Cardiac fibroblast (primary cell): Measurements from ENCODE around the gene CDH22.

Experiments used
- DNase-seq, 2 donors: peaks; one replicate each; pipeline versions ENCODE4 v3.0.0 to v3.0.0-alpha.2; 2010; ENCODE audit warnings: low read depth in 2 of 2
- H3K4me3 ChIP-seq, 2 donors: replicated peaks in 1 of 2; 1 replicate in 1 of 2; 2 replicates in 1 of 2; pipeline ENCODE4 v1.5.1; 2011; ENCODE audit warnings: low read depth in 2 of 2, low read length in 2 of 2, mild to moderate bottlenecking in 2 of 2, moderate library complexity in 1 of 2
- TF ChIP-seq, protein P1 (sequence below): IDR thresholded peaks from one replicate; pipeline ENCODE4 v1.5.1; 2011; ENCODE audit warnings: low read depth, mild to moderate bottlenecking, low read length, inconsistent platforms

The CDH22 gene

DNA sequence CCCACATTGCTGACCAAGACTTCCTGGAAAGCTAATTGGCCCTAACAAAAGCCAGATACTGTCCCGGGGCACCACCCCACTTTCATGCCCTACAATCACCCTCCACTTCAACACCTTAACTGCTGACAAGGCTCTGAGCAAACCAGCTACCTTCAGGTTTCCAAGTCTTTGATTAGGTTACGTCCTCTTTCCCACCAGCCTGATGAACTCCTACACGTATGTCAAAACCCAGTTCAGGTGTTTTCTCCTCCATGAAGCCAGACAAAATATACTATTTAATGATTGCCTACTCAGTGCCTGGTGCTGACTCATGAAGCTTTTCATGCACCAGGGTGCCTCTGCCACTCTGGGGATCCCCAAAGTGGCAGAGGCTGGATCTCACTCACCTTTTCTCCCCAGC, 58.6 kb downstream of the CDH22 start:
- TF ChIP-seq, protein P1, sequence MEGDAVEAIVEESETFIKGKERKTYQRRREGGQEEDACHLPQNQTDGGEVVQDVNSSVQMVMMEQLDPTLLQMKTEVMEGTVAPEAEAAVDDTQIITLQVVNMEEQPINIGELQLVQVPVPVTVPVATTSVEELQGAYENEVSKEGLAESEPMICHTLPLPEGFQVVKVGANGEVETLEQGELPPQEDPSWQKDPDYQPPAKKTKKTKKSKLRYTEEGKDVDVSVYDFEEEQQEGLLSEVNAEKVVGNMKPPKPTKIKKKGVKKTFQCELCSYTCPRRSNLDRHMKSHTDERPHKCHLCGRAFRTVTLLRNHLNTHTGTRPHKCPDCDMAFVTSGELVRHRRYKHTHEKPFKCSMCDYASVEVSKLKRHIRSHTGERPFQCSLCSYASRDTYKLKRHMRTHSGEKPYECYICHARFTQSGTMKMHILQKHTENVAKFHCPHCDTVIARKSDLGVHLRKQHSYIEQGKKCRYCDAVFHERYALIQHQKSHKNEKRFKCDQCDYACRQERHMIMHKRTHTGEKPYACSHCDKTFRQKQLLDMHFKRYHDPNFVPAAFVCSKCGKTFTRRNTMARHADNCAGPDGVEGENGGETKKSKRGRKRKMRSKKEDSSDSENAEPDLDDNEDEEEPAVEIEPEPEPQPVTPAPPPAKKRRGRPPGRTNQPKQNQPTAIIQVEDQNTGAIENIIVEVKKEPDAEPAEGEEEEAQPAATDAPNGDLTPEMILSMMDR: no peak
- H3K4me3 ChIP-seq: no peak overlapping the region
- no peak for DNase-seq

DNA sequence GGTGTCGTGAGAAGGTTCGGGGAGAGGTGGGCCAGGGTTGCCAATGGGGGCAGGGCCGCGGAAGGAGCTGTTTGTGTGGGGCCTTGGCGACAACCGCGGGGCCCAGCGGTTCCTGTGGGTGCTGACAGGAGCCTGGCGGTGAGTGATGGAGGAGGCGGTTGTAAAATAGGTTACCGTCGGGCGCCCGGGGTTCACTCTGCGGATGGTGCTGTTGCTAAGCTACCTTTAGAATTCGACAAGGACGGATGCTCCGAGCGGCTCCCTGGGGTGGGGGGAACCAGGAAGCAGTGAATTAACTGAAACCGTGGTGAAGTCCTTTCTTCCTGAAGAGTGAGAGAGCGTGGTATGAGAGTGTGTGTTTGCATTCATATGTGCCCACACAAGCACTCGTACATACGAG, 61.7 kb downstream of the CDH22 start:
- DNase-seq: no peak
- TF ChIP-seq, protein P1: no peak

DNA sequence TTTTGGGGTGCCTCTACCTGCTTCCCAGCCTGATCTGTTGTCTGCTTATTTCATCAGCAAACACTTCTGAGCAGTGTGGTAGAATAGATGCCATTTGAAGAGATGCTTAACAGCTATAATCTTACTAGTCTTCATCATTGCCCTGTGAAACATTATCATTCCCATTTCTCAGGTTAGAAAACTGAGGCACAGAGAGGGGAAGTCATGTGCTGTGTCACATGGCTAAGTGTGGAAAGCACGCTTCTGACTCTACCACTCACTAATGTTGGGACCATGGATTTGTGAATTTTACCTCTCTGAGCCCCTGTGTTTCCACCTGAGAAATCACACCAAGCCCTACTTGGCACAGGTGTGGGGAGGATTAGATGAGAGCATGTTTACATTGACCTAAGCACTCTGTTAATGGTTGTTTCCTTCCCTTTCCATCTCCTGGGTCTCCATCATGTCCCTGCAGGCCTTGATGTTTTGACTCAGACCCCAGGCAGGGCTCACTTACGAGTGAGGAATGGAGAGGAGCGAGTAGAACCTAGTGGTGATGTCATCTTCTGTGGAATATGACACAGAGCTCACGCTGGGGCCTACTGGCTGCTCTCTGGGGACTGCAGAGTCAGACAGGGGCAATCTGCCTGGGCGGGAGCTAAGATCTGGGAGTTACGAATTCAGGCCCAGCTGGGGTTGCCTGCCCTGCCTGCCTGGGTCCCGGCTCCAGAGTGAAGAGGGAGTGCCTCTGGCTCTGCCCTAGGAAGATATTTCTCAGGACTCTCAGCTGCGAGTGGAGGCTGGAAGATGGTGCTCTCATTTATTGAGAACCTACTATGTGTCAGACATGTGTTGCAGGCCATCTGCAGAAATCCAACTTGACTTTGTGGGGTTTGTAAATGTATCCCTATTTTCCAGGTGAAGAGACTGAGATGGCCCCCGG, 64.3 kb downstream of the CDH22 start:
- TF ChIP-seq, protein P1: no peak
- peak in 1 of 2 donors; percentile 57 for DNase-seq

More for the DNA sequence above, 61.7 kb downstream of the CDH22 start:
- no peak overlapping the region for H3K4me3 ChIP-seq

DNA sequence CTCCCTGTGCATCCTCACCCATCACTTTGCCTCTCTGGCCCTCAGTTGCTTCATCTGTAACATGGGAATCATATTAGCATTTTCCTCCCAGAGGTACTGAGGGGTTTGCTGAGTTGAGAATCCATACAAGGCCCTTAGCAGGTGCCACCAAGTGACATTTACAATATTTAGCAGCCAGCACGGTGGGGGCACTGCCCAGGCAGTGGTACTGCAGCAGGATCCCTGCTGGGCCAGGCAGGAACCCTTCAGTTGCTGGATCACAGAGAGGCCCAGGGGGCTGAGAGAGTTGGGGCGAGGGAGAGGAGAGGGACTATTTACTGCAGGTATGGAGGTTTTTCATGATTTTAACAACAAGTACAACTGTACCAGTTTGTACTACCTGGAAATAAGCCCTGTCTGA, 65.9 kb downstream of the CDH22 start:
- no peak for DNase-seq
- H3K4me3 ChIP-seq: no peak overlapping the region
- TF ChIP-seq, protein P1: no peak

More for the DNA sequence above, 64.3 kb downstream of the CDH22 start:
- no peak overlapping the region for H3K4me3 ChIP-seq

DNA sequence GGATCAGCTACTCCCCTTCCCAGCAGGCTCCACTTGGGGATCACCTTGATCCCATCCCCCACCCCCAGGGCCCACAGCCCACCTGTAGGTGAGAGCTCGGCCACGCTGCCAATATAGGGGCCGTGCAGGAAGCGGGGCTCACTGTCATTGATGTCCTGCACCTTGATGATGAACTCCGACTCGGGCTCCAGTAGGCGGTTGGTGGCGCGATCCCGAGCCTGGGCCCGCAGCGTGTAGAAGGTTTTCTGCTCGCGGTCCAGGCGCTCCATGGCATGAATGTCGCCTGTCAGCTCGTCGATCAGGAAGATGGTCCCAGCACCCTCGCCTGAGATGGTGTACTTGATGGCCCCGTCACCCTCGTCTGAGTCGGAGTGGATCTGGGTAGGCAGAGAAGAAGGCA, 67.4 kb downstream of the CDH22 start:
- no peak overlapping the region for H3K4me3 ChIP-seq
- TF ChIP-seq, protein P1: no peak
- DNase-seq: no peak

DNA sequence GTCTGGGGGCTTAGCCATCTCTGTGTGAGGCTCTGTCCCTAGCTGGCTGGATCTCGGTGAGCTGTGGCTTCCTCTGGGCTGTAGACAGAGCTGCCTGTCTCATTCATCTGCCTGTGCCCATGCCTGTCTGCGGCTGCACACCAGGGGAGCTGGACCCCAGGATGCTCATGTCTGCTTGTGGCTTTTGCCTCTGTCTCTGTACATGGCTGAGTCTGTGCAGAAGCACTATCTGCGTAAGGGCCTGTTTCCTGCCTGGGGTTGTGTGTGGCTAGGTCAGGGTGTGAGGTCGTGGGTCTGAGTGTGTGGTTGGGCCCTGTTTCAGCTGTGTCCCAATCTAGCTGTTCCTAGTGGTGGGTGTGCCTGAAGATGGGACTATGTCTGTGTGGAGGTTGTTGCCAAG, 68.2 kb downstream of the CDH22 start:
- TF ChIP-seq, protein P1: no peak
- no peak for DNase-seq

More for the DNA sequence above, 68.2 kb downstream of the CDH22 start:
- H3K4me3 ChIP-seq: no peak overlapping the region
